Measurements from ENCODE around the gene CYP3A7. TPM values are rescaled to one million over a fixed set of nuclear protein-coding genes. Genes with fewer than 3 reads are reported as not detected.

Gene CYP3A7
- total and polyA plus RNA-seq, 2 donors (not counting 1 experiment from before 2014, with no cell fraction given): not detected

DNA sequence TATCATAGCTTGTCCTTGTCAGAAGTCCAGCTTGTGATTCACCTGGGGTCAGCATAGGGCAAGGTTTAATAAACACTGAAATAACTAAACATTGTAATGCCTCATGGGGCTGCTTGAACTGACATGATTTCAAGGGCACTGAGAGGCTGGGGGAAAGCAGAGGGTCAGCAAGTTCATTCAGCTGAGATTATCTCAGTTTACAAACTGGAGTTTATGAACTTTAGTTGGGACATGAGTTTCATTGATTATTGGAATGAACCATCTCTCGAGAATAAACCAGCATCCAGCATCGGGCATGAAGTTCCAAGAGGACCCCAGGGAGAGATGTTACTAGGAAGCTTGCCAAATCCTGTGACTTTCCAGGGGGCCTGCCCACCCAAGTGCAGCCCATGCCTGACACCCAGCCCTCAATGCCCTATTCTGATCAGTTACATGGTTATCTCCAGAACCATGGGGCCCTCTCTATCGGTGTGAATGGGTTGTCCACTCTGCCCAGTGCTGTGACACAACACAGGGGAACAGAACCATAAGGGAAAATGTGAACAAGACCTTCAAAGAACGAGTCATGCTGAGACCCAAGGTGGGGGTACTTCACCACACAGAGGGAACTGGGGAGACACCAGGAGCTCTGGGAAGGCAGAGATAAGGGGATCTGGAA, 7.9 kb upstream of the CYP3A7 start:
- H3K27me3 Mint-ChIP-seq: peaks cover 46% of the 10 kb centered on the region
- H3K4me1 Mint-ChIP-seq: no peaks in the 10 kb centered on the region
- Histone ChIP-seq H3K4me1 (ENCODE audit: control insufficient read depth in 2 of 2, insufficient read depth in 2 of 2, low read length in 2 of 2) (no peaks in the 10 kb centered on the region), H4K20me1 (ENCODE audit: control insufficient read depth, insufficient read depth, low read length, poor library complexity, severe bottlenecking) (no peaks in the 10 kb centered on the region), H3K4me2 (replicated peaks; ENCODE audit: low read depth, low read length, poor library complexity, severe bottlenecking) (no peak overlapping the region), H3K9ac (ENCODE audit: low read length) (no peak overlapping the region), H2AFZ (ENCODE audit: insufficient read depth, low read depth, low read length, poor library complexity, severe bottlenecking) (no peak overlapping the region), H3K36me3 (replicated peaks in 1 of 2; ENCODE audit: control extremely low read depth in 1 of 2, control insufficient read depth in 1 of 2, extremely low read depth in 1 of 2, insufficient read depth in 2 of 2, low read length in 1 of 2) (no peaks in the 10 kb centered on the region), H3K79me2 (ENCODE audit: control insufficient read depth, insufficient read depth, low read length) (no peaks in the 10 kb centered on the region), H3K9me3 (ENCODE audit: control extremely low read depth in 1 of 3, control insufficient read depth in 2 of 3, insufficient read depth in 1 of 3, low read length in 2 of 3) (no peaks in the 10 kb centered on the region), H3K27ac (ENCODE audit: low read length in 2 of 2) (no peak overlapping the region), H3K4me3 (ENCODE audit: control extremely low read depth in 1 of 5, extremely low read depth in 1 of 5, insufficient read depth in 1 of 5, low read depth in 2 of 5, low read length in 4 of 5) (no peak overlapping the region), H3K27me3 (replicated peaks in 1 of 4; ENCODE audit: control extremely low read depth in 1 of 4, control insufficient read depth in 3 of 4, insufficient read depth in 4 of 4, low read length in 3 of 4) (peaks cover 0 to 10% (median 2%) of the 10 kb centered on the region in 4 experiments)
- H3K9me3 Mint-ChIP-seq (ENCODE audit: insufficient read depth): peaks cover 13% of the 10 kb centered on the region
- POLR2A ChIA-PET: no interaction called here
- intact Hi-C loops (cut with micrococcal nuclease): no loop called here
- no peak for DNase-seq
- no peak for TF ChIP-seq EZH2 (IDR thresholded peaks at IDR 0.05; ENCODE audit: borderline replicate concordance, insufficient read depth, low read depth, low read length, poor library complexity, severe bottlenecking)
- TF ChIP-seq, protein P1, sequence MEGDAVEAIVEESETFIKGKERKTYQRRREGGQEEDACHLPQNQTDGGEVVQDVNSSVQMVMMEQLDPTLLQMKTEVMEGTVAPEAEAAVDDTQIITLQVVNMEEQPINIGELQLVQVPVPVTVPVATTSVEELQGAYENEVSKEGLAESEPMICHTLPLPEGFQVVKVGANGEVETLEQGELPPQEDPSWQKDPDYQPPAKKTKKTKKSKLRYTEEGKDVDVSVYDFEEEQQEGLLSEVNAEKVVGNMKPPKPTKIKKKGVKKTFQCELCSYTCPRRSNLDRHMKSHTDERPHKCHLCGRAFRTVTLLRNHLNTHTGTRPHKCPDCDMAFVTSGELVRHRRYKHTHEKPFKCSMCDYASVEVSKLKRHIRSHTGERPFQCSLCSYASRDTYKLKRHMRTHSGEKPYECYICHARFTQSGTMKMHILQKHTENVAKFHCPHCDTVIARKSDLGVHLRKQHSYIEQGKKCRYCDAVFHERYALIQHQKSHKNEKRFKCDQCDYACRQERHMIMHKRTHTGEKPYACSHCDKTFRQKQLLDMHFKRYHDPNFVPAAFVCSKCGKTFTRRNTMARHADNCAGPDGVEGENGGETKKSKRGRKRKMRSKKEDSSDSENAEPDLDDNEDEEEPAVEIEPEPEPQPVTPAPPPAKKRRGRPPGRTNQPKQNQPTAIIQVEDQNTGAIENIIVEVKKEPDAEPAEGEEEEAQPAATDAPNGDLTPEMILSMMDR (IDR thresholded peaks at IDR 0.05): no peak
- H3K27ac Mint-ChIP-seq: no peak overlapping the region
- 86% methylated on average over 4 of the region's 4 CpGs for WGBS (ENCODE audit: insufficient coverage)
- CTCF ChIA-PET: no interaction called here
- ATAC-seq (ENCODE audit: low read depth): no peak
- no peak overlapping the region for H3K4me3 Mint-ChIP-seq

DNA sequence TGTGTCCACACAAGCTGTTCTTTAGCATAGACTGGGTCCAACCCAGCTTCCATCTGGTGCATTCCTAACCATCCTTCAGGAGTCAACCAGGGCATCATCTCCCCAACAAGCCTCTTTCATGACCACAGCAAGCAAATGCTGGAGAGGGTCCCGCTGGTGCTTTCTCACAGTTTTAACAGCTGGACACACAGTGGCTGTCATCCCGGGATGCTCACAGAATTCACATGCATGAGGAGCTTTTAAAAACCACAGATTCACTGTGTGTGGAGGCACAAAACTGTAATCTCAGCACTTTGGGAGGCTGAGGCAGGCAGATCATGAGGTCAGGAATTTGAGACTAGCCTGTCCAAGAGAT, 6.4 kb upstream of the CYP3A7 start:
- CTCF ChIA-PET: no interaction called here
- no peak for DNase-seq
- no peak overlapping the region for H3K4me3 ChIP-seq (ENCODE audit: control extremely low read depth in 1 of 5, extremely low read depth in 1 of 5, insufficient read depth in 1 of 5, low read depth in 2 of 5, low read length in 4 of 5)
- intact Hi-C loops (cut with micrococcal nuclease): no loop called here
- no peaks in the 10 kb centered on the region for H3K4me1 Mint-ChIP-seq
- H3K9ac ChIP-seq (ENCODE audit: low read length): no peak overlapping the region
- peaks cover 13% of the 10 kb centered on the region for H3K9me3 Mint-ChIP-seq (ENCODE audit: insufficient read depth)
- H3K27ac ChIP-seq (ENCODE audit: low read length in 2 of 2): no peak overlapping the region
- WGBS (ENCODE audit: insufficient coverage): 100% methylated on average over 2 of the region's 2 CpGs
- peaks cover 0 to 10% (median 3%) of the 10 kb centered on the region in 4 experiments for H3K27me3 ChIP-seq (replicated peaks in 1 of 4; ENCODE audit: control extremely low read depth in 1 of 4, control insufficient read depth in 3 of 4, insufficient read depth in 4 of 4, low read length in 3 of 4)
- no peak overlapping the region for H3K4me3 Mint-ChIP-seq
- no peak overlapping the region for H2AFZ ChIP-seq (ENCODE audit: insufficient read depth, low read depth, low read length, poor library complexity, severe bottlenecking)
- peaks cover 46% of the 10 kb centered on the region for H3K27me3 Mint-ChIP-seq
- no peaks in the 10 kb centered on the region for H3K9me3 ChIP-seq (ENCODE audit: control extremely low read depth in 1 of 3, control insufficient read depth in 2 of 3, insufficient read depth in 1 of 3, low read length in 2 of 3)
- H3K4me2 ChIP-seq (replicated peaks; ENCODE audit: low read depth, low read length, poor library complexity, severe bottlenecking): no peak overlapping the region
- H3K27ac Mint-ChIP-seq: no peak overlapping the region
- H3K4me1 ChIP-seq (ENCODE audit: control insufficient read depth in 2 of 2, insufficient read depth in 2 of 2, low read length in 2 of 2): no peaks in the 10 kb centered on the region
- TF ChIP-seq EZH2 (IDR thresholded peaks at IDR 0.05; ENCODE audit: borderline replicate concordance, insufficient read depth, low read depth, low read length, poor library complexity, severe bottlenecking): no peak
- TF ChIP-seq, protein P1 (IDR thresholded peaks at IDR 0.05): no peak
- no peak for ATAC-seq (ENCODE audit: low read depth)
- H3K79me2 ChIP-seq (ENCODE audit: control insufficient read depth, insufficient read depth, low read length): no peaks in the 10 kb centered on the region
- H3K36me3 ChIP-seq (replicated peaks in 1 of 2; ENCODE audit: control extremely low read depth in 1 of 2, control insufficient read depth in 1 of 2, extremely low read depth in 1 of 2, insufficient read depth in 2 of 2, low read length in 1 of 2): no peaks in the 10 kb centered on the region
- POLR2A ChIA-PET: no interaction called here
- no peaks in the 10 kb centered on the region for H4K20me1 ChIP-seq (ENCODE audit: control insufficient read depth, insufficient read depth, low read length, poor library complexity, severe bottlenecking)

Data from B cell (primary cell).